WI38 (cell line): ENCODE measurements around the gene TMEM144.
"Not testable (repeated sequence)": the region's sequence is repeated elsewhere in the genome, so short reads cannot be mapped to it uniquely, and the experiment has no call there.

Experiments used
- H3K4me3 ChIP-seq: 2 replicates; pipeline ENCODE4 v1.5.1; 2011; ENCODE audit warnings: low read depth, mild to moderate bottlenecking, control low read depth, low read length
- TF ChIP-seq, protein P1 (sequence below): IDR thresholded peaks from 2 replicates; pipeline ENCODE4 v1.5.1; 2012; ENCODE audit warnings: low read depth, mild to moderate bottlenecking, control low read depth, low read length

Gene TMEM144

DNA sequence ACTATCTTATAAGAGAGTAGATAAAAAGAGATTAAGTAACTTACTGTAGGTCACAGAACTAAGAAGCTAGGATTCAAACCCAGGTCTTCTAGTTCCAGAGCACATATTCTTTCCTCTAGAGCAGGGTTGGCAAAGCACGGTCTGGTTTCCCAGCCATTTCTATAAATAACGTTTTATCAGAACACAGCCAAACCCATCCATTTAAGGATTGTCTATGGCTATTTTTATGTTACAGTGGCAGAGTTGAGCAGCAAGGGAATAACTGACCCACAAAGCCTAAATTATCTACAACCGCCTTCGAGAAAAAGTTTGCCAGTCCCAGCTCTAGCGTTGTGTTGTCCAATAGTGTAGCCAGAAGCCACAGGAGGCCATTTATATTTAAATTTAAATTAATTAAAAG, 7.5 kb downstream of the TMEM144 start:
- H3K4me3 ChIP-seq, result no peak overlapping the region
- TF ChIP-seq, protein P1, sequence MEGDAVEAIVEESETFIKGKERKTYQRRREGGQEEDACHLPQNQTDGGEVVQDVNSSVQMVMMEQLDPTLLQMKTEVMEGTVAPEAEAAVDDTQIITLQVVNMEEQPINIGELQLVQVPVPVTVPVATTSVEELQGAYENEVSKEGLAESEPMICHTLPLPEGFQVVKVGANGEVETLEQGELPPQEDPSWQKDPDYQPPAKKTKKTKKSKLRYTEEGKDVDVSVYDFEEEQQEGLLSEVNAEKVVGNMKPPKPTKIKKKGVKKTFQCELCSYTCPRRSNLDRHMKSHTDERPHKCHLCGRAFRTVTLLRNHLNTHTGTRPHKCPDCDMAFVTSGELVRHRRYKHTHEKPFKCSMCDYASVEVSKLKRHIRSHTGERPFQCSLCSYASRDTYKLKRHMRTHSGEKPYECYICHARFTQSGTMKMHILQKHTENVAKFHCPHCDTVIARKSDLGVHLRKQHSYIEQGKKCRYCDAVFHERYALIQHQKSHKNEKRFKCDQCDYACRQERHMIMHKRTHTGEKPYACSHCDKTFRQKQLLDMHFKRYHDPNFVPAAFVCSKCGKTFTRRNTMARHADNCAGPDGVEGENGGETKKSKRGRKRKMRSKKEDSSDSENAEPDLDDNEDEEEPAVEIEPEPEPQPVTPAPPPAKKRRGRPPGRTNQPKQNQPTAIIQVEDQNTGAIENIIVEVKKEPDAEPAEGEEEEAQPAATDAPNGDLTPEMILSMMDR, result no peak

DNA sequence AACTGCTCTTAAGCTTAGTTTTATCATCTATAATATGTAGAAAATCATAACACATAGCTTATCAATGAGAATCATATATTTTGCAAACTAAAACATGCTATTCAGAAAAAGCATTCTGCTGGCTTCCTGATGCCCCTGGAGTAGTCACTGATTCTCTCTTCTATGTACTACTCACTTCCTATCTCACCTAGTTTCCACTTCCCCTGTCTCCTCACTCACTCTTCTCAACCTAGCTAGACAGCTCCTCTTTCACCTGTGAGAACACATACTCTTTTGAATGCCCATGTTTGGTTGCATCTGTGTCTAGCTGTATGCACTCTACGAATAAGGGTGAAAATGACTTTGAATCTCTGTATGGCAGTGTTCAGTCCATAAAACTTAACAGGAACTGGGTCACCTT, 9.3 kb downstream of the TMEM144 start:
- TF ChIP-seq, protein P1, result no peak

DNA sequence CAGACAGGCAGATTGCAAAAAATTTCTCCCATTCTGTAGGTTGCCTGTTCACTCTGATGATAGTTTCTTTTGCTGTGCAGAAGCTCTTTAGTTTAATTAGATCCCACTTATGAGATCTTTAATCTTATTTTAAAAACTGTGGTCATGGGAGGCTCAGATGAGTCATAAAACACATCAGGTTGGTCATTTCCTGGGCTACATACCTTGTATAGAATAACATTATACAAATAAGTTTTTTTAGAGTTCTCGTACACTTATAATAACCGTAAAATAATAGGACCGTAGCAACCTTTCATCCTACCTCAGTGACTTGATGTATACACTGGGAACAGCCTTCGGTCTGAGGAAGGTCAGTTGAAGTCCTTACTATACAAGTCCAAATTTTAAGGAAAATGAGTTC, 14.0 kb downstream of the TMEM144 start:
- not testable (repeated sequence) for H3K4me3 ChIP-seq

More for the DNA sequence above, 9.3 kb downstream of the TMEM144 start:
- H3K4me3 ChIP-seq, result no peak overlapping the region

DNA sequence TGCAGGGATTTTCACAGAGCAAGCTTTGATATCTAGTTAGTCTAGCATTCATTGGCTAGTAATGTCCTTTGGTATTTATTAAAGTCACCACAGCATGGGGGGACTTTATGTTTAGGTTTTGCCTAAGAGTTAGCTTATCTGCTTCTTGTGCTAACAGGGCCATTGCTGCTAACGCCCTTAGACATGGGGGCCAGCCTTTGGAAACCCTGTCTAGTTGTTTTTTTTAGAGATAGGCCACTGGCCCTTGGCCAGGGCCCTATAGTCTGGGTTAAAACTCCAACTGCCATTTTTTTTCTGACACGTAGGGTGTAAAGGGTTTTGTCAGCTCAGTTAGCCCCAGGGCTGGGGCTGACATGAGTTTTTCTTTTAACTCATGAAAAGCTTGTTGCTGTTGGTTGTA, 14.7 kb downstream of the TMEM144 start:
- not testable (repeated sequence) for H3K4me3 ChIP-seq

DNA sequence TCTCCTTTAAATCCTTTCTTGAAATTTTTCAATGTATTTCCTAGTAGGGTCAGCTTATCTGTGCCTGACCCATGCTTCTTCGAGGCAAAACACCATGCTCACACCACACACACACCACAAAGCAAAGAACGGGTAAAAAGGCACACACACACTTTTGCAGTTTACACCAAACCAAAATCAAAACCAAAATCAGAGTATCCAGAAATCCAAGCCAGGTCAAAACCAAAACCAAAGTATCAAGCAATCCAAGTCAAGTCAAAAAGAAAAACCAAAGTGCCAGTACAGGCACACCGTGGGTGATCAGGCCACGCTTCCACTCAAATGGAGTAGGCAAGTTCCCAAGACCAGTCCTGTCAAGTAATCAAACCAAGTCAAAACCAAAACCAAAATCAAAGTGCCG, 17.6 kb downstream of the TMEM144 start:
- H3K4me3 ChIP-seq, result not testable (repeated sequence)

DNA sequence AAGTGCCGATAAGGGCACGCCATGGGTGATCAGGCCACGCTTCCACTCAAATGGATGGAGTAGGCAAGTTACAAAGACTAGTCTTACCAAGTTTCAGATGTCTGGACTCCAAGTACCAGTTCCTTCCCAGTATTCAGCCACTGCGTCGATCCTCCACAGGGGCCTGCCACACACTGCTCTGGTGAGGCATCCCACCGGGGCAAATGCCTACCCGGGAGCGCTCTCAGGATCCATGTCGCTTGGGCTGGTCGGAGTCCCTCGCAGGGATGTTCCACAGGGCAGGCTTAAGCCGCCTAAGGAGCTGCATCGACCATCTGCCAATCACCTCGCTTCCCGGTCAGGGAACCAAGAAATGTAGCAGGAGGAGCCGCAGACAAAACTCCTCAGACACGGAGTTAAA, 18.1 kb downstream of the TMEM144 start:
- not testable (repeated sequence) for H3K4me3 ChIP-seq

DNA sequence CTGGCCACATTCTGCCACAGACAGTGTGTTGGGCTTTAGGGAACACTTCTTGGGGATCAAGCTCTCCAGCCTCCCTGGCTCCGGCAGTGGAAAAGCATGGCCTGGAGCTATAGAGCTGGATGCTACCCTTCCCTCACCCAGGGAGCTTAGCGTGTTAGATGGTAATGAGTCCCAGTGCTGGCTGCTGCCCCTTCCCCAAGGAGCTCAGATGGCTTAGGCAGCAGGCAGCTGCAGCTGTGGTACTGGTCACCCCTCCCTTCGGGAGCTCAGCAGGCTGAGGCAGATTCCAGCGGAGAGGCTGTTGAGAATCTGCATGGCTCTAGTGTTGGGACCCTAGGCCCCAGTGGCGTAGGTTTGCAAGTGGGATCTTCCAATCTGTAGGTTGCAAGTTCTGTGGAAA, 19.5 kb downstream of the TMEM144 start:
- H3K4me3 ChIP-seq, result no peak overlapping the region
- TF ChIP-seq, protein P1, result no peak

DNA sequence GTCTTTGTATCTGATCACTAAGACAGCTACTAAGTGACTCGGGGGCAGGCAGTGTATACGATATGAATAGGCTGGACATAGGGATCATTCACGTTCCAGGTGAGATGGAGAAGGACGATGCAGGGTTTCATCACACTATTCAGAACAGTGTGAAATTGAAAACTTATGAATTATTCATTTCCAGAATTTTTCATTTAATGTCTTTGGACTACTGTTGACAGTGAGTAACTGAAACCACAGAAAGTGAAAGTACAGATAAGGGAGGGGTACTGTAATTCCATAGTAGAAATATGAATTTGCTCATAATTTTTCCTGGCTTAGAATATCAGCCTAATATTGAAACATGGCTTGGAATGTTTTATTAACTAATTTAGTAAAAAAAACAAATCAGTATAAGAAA, 24.4 kb downstream of the TMEM144 start:
- TF ChIP-seq, protein P1, result no peak
- no peak overlapping the region for H3K4me3 ChIP-seq

DNA sequence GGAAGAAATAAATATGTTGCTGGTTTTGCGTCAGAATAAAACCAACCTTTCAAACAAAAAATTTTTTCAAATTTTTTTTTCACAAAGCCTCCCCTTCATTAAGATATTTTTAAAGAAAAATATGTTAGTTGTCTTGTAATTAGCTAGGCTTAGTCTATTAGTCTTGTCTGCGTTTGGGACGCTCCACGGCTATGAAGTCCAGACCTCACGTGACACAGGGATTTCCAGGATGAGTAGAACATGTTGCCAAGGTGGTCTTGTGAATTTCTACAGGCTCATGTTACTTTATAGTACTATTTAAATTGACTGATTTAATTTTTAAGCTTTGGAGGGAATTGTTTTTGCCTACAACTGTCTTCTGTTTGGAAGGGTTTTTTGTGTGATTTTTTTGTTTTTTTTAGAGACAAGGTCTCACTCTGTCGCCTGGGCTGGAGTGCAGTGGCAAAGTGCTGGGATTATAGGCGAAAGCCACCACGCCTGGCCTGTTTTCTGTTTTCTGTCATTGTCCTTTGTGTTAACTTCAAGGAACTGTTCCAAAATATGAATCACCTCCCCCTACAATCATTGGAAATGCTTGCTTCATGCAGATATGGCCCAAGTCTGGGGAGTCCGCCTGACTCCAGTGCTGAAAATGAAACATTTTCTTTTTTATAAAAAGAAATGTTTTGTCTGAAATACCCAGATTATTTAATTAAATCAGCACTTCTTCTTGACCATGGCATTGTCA, 26.2 kb downstream of the TMEM144 start:
- H3K4me3 ChIP-seq, result no peak overlapping the region
- TF ChIP-seq, protein P1, result no peak
